Measurements from ENCODE around the gene RPL29.

- TF ChIP-seq CTCF (IDR thresholded peaks at IDR 0.05) (no peak), POLR2A (IDR thresholded peaks at IDR 0.05) (no peak)
These were observed 18.3 kb upstream of the RPL29 start for GRCh38 chr3:52013802-52014598.

Data from esophagus squamous epithelium (tissue), 4 donors.